SK-N-DZ (cell line): ENCODE measurements around the gene ELAVL2.

Experiments
- DNase-seq: peaks from one replicate; pipeline ENCODE4 v3.0.0-alpha.2; 2015; ENCODE audit warnings: low spot score

Gene ELAVL2

GRCh38 chr9:23769307-23769935 is 56.6 kb downstream of the ELAVL2 start:
- DNase-seq, result no peak

- DNase-seq, result no peak
These were observed 57.2 kb downstream of the ELAVL2 start for GRCh38 chr9:23768861-23769260.

- no peak for DNase-seq
These were observed 59.4 kb downstream of the ELAVL2 start for GRCh38 chr9:23766613-23767012.

- DNase-seq, result no peak
These were observed 60.5 kb downstream of the ELAVL2 start for GRCh38 chr9:23765561-23765960.

- DNase-seq, result no peak
These were observed 61.8 kb downstream of the ELAVL2 start for GRCh38 chr9:23764219-23764618.

GRCh38 chr9:23754551-23754950 is 71.5 kb downstream of the ELAVL2 start:
- no peak for DNase-seq

- no peak for DNase-seq
These were observed 73.2 kb downstream of the ELAVL2 start for GRCh38 chr9:23752859-23753258.

GRCh38 chr9:23751633-23752032 is 74.4 kb downstream of the ELAVL2 start:
- DNase-seq, result no peak

GRCh38 chr9:23750808-23751207 is 75.2 kb downstream of the ELAVL2 start:
- DNase-seq, result no peak

GRCh38 chr9:23747088-23748075 is 78.7 kb downstream of the ELAVL2 start:
- no peak for DNase-seq

- DNase-seq, result no peak
These were observed 79.7 kb downstream of the ELAVL2 start for GRCh38 chr9:23746317-23746716.

GRCh38 chr9:23743036-23743435 is 83.0 kb downstream of the ELAVL2 start:
- no peak for DNase-seq

- DNase-seq, result no peak
These were observed 84.7 kb downstream of the ELAVL2 start for GRCh38 chr9:23741351-23741750.

- no peak for DNase-seq
These were observed 85.5 kb downstream of the ELAVL2 start for GRCh38 chr9:23740531-23740930.

- no peak for DNase-seq
These were observed 86.3 kb downstream of the ELAVL2 start for GRCh38 chr9:23739753-23740152.

- no peak for DNase-seq
These were observed 89.7 kb downstream of the ELAVL2 start for GRCh38 chr9:23736293-23736692.

- DNase-seq, result no peak
These were observed 92.5 kb downstream of the ELAVL2 start for GRCh38 chr9:23733495-23734078.

- DNase-seq, result no peak
These were observed 94.7 kb downstream of the ELAVL2 start for GRCh38 chr9:23731353-23731752.

GRCh38 chr9:23730364-23730763 is 95.7 kb downstream of the ELAVL2 start:
- DNase-seq, result no peak

- no peak for DNase-seq
These were observed 97.3 kb downstream of the ELAVL2 start for GRCh38 chr9:23728736-23729135.

GRCh38 chr9:23725279-23725946 is 100.6 kb downstream of the ELAVL2 start:
- no peak for DNase-seq

GRCh38 chr9:23723672-23724071 is 102.4 kb downstream of the ELAVL2 start:
- no peak for DNase-seq
